Psoas muscle (tissue), 8 donors: ENCODE data around the gene HS6ST2. TPM values are rescaled to one million over a fixed set of nuclear protein-coding genes. Genes with fewer than 3 reads are reported as not detected.
A peak's percentile ranks its signal among the peaks of the same experiment; 100 is the strongest.

Experiments used
- ATAC-seq, 4 donors: fragments of 200-7000 bp; cut with Tn5 transposase; one replicate each; pipeline ENCODE4 v1.9.1; 2020; ENCODE audit warnings: moderate library complexity in 3 of 4, mild to moderate bottlenecking in 2 of 4
- DNase-seq, 2 donors: peaks; one replicate each; pipeline ENCODE4 v3.0.0-alpha.2; 2020
- H3K27ac ChIP-seq: fragments of 200-600 bp; one replicate; pipeline ENCODE4 v1.8.0; 2022
- H3K27me3 ChIP-seq, 3 donors: fragments of 200-600 bp in 1 of 3; one replicate each; pipeline versions ENCODE4 v1.6.1 to v1.8.0; 2013 to 2022; ENCODE audit warnings: low read length in 2 of 3, mild to moderate bottlenecking in 2 of 3, moderate library complexity in 1 of 3; ENCODE audit not compliant: insufficient read depth in 3 of 3
- H3K36me3 ChIP-seq, 2 donors: fragments of 200-600 bp in 1 of 2; one replicate each; pipeline versions ENCODE4 v1.6.1 to v1.8.0; 2013 to 2022; ENCODE audit warnings: low read depth in 1 of 2, mild to moderate bottlenecking in 1 of 2, moderate library complexity in 1 of 2; ENCODE audit not compliant: insufficient read depth in 1 of 2
- H3K4me1 ChIP-seq: fragments of 200-600 bp; one replicate; pipeline ENCODE4 v1.8.0; 2022
- H3K4me3 ChIP-seq: fragments of 200-600 bp; one replicate; pipeline ENCODE4 v1.8.0; 2022; ENCODE audit warnings: mild to moderate bottlenecking
- H3K9me3 ChIP-seq: fragments of 200-600 bp; one replicate; pipeline ENCODE4 v1.8.0; 2022
- CTCF ChIP-seq: fragments of 200-600 bp; IDR thresholded peaks from one replicate; pipeline ENCODE4 v1.8.0; 2022; ENCODE audit warnings: antibody characterized with exemption
- WGBS, 3 donors: extraction: QIAGEN DNeasy Blood & Tissue Kit; methylation state at CpG; one replicate each; pipeline versions ENCODE4 v1.1.6 to v1.1.7; 2013; 5-methylcytosine and 5-hydroxymethylcytosine counted together
- intact Hi-C, 2 donors: fragments of 100-400 bp; cut with DNase I; formaldehyde crosslinking; loops; one replicate each; pipeline versions ENCODE4 v1.11.0 to v1.14.2; 2022
- polyA plus RNA-seq, 3 donors: library from polyadenylated mRNA; stranded (reverse); fragments of 200-250 nt; gene quantifications; one replicate each; pipeline ENCODE4 v1.2.3, GENCODE V29; 2013
- total RNA-seq, 4 donors: library from RNA; stranded (reverse); fragmentation: NEBNext Ultra II Directional in 2 of 4; extraction: Animal tissue kit (Norgen Biotek cat#: 25700) in 2 of 4; gene quantifications; one replicate each; pipeline versions ENCODE4 v1.2.1 to v1.2.4, GENCODE V29; 2021 to 2023
- donor health status: healthy with polysubstance abuse.
- donor health status: DM: no; HTN: no; CAD: no; lungs with moderate emphysema.
- donor health status: Bipolar disorder and iron deficiency.
- donor health status: healthy.
- donor health status: DM: yes; HTN: yes; CAD: no.
- donor health status: DM: no; HTN: no; CAD: no.
- donor health status: DM: no; HTN: no; CAD: no.
- donor health status: DM: yes; HTN: yes; CAD: no.

Gene HS6ST2
- total and polyA plus RNA-seq, 7 donors, result 0.30 to 10.0 (median 1.3) TPM

GRCh38 chrX:132639446-132639845, 319.0 kb downstream of the HS6ST2 start:
- Histone ChIP-seq H3K4me3 (no peak overlapping the region), H3K36me3 (no peaks in the 10 kb centered on the region), H3K27me3 (peaks cover 0 to 13% (median 0%) of the 10 kb centered on the region in 3 donors), H3K9me3 (no peaks in the 10 kb centered on the region), H3K27ac (no peak overlapping the region), H3K4me1 (no peaks in the 10 kb centered on the region)
- TF ChIP-seq CTCF, result no peak
- intact Hi-C loops, result loop anchor here (10.0 kb wide), 3 partner anchors 535 to 795 kb away; no protein-coding TSS in a partner anchor
- no peak for ATAC-seq
- no peak for DNase-seq

DNA sequence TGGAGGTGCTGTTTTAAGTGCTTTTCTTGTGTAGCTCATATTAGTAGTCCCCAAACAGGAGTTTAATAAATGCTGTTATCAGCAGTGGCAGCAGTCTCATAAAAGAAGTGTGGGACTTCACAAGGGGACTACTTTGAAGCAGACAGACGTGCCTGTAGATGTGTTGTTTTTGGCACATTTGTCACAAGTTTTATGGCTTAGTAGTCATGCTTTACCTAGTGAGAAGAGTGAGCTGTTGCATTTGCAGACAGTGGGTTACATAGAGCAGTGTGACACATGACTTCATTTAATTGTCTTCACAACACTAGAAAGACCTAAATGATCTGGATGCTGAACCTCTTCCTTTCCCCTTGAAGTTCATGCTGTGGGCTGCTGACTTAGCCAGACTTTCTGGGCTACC, 320.1 kb downstream of the HS6ST2 start:
- intact Hi-C loops, result loop anchor here (10.0 kb wide), 3 partner anchors 536 to 794 kb away; no protein-coding TSS in a partner anchor
- Histone ChIP-seq H3K27me3 (peaks cover 0 to 13% (median 0%) of the 10 kb centered on the region in 3 donors), H3K36me3 (no peaks in the 10 kb centered on the region), H3K9me3 (no peaks in the 10 kb centered on the region), H3K4me3 (no peak overlapping the region), H3K4me1 (no peaks in the 10 kb centered on the region), H3K27ac (no peak overlapping the region)
- 44 to 92% (median 86%) methylated on average over 1 of the region's 1 CpG for WGBS, 3 donors
- no peak for ATAC-seq
- no peak for DNase-seq
- no peak for TF ChIP-seq CTCF

DNA sequence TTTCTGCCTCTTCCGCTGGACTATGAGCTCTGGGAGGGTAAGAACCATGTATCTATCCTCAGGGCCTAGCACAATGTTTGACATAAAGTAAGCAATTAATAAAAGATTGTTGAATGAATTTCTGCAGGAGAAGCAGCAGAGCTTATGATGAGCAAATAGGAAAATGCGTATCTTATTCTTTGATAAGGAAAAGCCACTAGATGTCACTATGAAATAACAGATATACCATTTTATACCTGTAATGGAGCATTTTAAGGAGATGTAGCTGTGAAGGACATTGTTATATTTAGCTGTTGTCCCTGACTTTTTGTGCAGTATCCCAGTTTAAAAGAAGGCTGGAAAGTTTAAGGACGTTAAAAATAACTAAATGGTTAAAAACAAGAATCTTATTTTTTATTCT, 322.3 kb downstream of the HS6ST2 start:
- TF ChIP-seq CTCF, result peak; percentile 9
- H3K4me1 ChIP-seq, result no peaks in the 10 kb centered on the region
- no peaks in the 10 kb centered on the region for H3K36me3 ChIP-seq
- DNase-seq (no peak), ATAC-seq (no peak)
- H3K27ac ChIP-seq, result no peak overlapping the region
- peaks cover 0 to 7% (median 0%) of the 10 kb centered on the region in 3 donors for H3K27me3 ChIP-seq
- intact Hi-C loops, result loop anchor here (10.0 kb wide), 3 partner anchors 539 to 791 kb away; no protein-coding TSS in a partner anchor
- H3K9me3 ChIP-seq, result no peaks in the 10 kb centered on the region
- H3K4me3 ChIP-seq, result no peak overlapping the region
- 53 to 74% (median 70%) methylated on average over 3 of the region's 3 CpGs for WGBS, 3 donors

- H3K4me1 ChIP-seq, result no peaks in the 10 kb centered on the region
- H3K27ac ChIP-seq, result no peak overlapping the region
- peaks cover 0 to 10% (median 0%) of the 10 kb centered on the region in 3 donors for H3K27me3 ChIP-seq
- H3K4me3 ChIP-seq, result no peak overlapping the region
- DNase-seq (no peak), ATAC-seq (no peak)
- intact Hi-C loops, result loop anchor here (5.0 to 10.0 kb wide), 4 partner anchors 342 to 790 kb away; no protein-coding TSS in a partner anchor
- no peaks in the 10 kb centered on the region for H3K9me3 ChIP-seq
- TF ChIP-seq CTCF, result no peak
- no peaks in the 10 kb centered on the region for H3K36me3 ChIP-seq
- WGBS, 3 donors, result 40 to 63% (median 55%) methylated on average over 1 of the region's 1 CpG
Observed at GRCh38 chrX:132634521-132634920, 323.9 kb downstream of the HS6ST2 start.
